ENCODE measurements around the gene RPS18.

DNA sequence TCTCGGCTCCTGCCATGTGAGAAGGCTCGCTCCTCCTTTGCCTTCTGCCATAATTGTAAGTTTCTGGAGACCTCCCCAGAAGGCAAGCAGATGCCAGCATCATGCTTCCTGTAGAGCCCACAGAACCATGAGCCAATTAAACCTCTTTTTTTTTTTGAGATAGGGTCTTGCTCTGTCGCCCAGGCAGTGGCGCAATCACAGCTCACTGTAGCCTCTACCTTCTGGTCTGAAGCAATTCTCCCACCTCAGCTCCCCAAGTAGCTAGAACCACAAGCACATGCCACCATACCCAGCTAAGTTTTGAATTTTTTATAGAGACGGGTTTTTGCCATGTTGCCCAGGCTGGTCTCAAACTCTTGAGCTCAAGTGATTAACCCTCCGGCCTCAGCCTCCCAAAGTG, 35.0 kb upstream of the RPS18 start:
- TF ChIP-seq SUZ12 (IDR thresholded peaks at IDR 0.05) = no peak
- TF ChIP-seq BHLHE40 (IDR thresholded peaks at IDR 0.05; ENCODE audit: borderline replicate concordance) = no peak
- TF ChIP-seq FOXM1 (IDR thresholded peaks at IDR 0.05; ENCODE audit: borderline replicate concordance) = no peak

All from HEK293T (cell line).